LHCN-M2 (cell line): ENCODE measurements around the gene PLCB3. TPM values are rescaled to one million over a fixed set of nuclear protein-coding genes. Genes with fewer than 3 reads are reported as not detected.

Source experiments
- DNase-seq: peaks from one replicate; pipeline ENCODE4 v3.0.0-alpha.2; 2012; ENCODE audit warnings: low read depth
- total RNA-seq: library from RNA; depleted of rRNA; stranded (reverse); fragments of >200 nt; gene quantifications from 2 replicates; pipeline ENCODE4 v1.2.3, GENCODE V29; 2014

Gene PLCB3
- total RNA-seq, 1 experiment from 2014 or later, result 92.5 TPM

- DNase-seq, result no peak
Observed at GRCh38 chr11:64220798-64221197, 30.5 kb upstream of the PLCB3 start.

GRCh38 chr11:64222651-64223000 lies 28.7 kb upstream of the PLCB3 start:
- DNase-seq, result no peak

- no peak for DNase-seq
Observed at GRCh38 chr11:64223001-64223651, 28.2 kb upstream of the PLCB3 start.

- no peak for DNase-seq
Observed at GRCh38 chr11:64224151-64224890, 27.0 kb upstream of the PLCB3 start.

- DNase-seq, result no peak
Observed at GRCh38 chr11:64224891-64225607, 26.3 kb upstream of the PLCB3 start.

GRCh38 chr11:64225608-64226506 lies 25.5 kb upstream of the PLCB3 start, which contains the start of the genes NUDT22 and TRPT1:
Gene NUDT22 (plus strand): TSS chr11:64226274. CDS start chr11:64226653, 379 bp downstream.
Gene TRPT1 (minus strand): TSS chr11:64226186. CDS start chr11:64225860, 326 bp downstream.
- DNase-seq, result peak; percentile 76

- DNase-seq, result peak; percentile 50
Observed at GRCh38 chr11:64226507-64227051, 24.8 kb upstream of the PLCB3 start.

GRCh38 chr11:64227405-64227956 lies 23.8 kb upstream of the PLCB3 start:
- no peak for DNase-seq

GRCh38 chr11:64229090-64229743 lies 22.1 kb upstream of the PLCB3 start:
- no peak for DNase-seq

GRCh38 chr11:64229744-64230170 lies 21.6 kb upstream of the PLCB3 start:
- no peak for DNase-seq

- peak; percentile 69 for DNase-seq
Observed at GRCh38 chr11:64230171-64230984, 21.0 kb upstream of the PLCB3 start, which contains the start of gene DNAJC4. Gene DNAJC4 (plus strand): TSS chr11:64230548. CDS start chr11:64230855, 307 bp downstream.

GRCh38 chr11:64230985-64231365 lies 20.4 kb upstream of the PLCB3 start:
- no peak for DNase-seq

GRCh38 chr11:64231546-64231945 lies 19.8 kb upstream of the PLCB3 start:
- no peak for DNase-seq

GRCh38 chr11:64232182-64232966 lies 19.0 kb upstream of the PLCB3 start:
- no peak for DNase-seq

GRCh38 chr11:64232967-64233315 lies 18.4 kb upstream of the PLCB3 start:
- no peak for DNase-seq

GRCh38 chr11:64233913-64234586 lies 17.3 kb upstream of the PLCB3 start, which contains the start of gene VEGFB:
Gene VEGFB (plus strand): TSS chr11:64234584. CDS start chr11:64234834, 250 bp downstream.
- no peak for DNase-seq

GRCh38 chr11:64234647-64235379 lies 16.5 kb upstream of the PLCB3 start:
- no peak for DNase-seq
